GM19438 (cell line): ENCODE results near the gene MARCHF3.
A peak's percentile ranks its signal among the peaks of the same experiment; 100 is the strongest.
"Not testable (repeated sequence)": the region's sequence is repeated elsewhere in the genome, so short reads cannot be mapped to it uniquely, and the experiment has no call there.

Source experiments
- ATAC-seq: cut with Tn5 transposase; IDR thresholded peaks from one replicate; pipeline ENCODE4 v1.9.1; 2021; ENCODE audit warnings: low read depth; ENCODE audit not compliant: unreplicated experiment

The MARCHF3 gene

DNA sequence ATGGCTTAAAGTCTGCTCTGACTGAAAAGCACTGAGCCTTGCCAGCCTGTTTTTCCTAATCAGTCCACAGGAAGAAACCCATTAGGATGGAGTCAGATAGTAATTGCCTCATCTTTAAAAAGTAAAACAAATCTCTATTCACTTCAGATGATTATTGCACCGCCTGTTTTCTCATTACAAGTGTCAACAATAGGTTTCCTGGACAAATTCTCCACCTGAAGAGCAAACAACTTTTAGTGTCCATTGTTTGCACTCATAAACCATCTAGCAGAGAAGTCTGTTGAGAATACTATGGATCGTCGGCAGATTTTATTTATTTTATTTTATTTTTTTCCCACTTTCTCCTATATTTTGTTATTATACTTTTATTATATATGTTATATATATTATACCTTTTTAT lies 22.7 kb upstream of the MARCHF3 start:
- ATAC-seq, result no peak

DNA sequence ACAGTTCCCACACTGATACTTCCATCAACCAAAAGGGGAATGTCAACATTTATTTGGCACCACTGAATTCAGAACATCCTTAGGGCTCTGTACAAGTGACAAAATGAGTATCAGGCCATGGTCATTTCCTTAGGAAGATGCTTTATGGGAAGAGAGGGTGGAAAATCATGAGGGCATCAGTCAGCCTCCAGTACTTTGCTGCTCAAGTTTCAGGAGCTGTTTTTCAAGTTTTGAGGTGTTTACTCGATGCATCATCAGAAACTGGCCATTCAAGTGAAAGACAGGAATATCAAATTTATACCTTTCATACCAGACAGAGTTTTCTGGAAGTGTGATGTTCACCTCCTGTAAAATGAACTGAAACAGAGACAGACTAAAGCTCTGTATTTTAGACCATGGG lies 21.2 kb upstream of the MARCHF3 start:
- no peak for ATAC-seq

DNA sequence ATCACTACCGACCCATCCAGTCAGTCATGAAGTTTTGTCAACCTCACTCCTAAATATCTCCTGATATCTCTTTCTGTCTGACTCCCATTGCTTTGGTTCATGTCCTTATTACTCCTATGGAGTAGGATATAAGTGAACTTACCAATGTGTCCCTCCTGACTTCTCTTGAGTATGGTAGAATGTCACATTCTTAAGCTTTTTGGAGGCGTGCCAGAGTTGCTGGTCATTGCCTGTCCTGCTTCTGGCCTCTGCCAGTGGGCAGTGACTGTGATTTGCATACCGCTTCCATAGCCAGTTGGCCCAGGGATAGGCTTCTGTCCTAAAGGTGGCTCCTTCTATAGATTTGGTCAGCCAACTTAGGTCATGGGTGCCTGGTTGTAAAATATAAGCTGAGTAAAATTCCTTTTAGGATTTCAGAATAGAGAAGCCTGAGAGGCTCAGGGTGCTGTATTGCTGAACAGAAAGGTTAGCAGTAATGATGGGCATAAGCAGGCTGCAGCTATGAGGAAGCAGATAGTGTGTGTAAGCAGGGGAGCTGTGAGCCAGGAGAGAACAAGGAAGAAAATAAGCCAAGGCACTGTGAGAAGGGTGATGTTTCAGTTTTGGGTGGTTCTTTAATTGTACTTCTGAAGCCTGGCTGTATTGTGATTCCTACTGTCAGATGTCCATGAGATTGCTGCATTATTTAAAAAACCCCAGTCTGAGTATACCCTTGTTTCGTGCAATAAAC lies 16.1 kb upstream of the MARCHF3 start:
- no peak for ATAC-seq

DNA sequence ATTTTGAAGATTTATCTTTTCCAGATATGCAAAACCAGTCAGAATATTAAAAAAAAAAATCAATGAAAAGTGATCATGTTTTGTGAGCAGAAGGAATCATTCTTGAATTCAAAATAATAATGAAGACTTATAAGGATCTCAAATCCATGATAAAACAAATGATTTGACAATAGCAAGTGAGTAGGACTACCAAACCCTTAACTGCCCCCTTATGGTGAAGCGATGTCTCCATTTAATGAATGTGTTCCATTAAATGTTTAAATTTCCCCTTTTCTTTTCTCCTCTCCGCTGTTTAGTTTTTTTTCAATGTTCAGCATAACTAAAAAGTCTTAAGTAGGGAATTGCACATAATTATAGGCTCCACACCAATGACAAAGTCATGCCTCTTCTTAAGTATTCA lies 12.2 kb upstream of the MARCHF3 start:
- no peak for ATAC-seq

DNA sequence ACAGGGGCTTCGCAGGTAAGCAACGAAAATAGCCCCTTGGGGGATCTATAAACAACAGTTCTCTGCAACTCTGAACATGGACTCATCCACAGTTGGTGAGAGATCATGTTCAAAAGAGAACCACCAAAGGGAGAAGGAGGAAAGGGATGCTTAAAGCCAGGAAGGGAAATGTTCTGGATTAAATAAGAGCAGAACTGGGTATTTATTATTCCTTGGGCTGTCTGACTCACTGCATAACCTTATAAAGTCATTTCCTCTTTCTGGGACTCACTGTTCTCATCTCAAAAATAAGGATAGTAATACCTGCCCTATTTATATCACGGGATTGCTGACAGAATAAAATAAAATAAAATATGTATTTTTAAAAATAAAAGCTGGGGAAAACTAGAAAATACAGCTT lies 11.2 kb upstream of the MARCHF3 start:
- ATAC-seq, result no peak

DNA sequence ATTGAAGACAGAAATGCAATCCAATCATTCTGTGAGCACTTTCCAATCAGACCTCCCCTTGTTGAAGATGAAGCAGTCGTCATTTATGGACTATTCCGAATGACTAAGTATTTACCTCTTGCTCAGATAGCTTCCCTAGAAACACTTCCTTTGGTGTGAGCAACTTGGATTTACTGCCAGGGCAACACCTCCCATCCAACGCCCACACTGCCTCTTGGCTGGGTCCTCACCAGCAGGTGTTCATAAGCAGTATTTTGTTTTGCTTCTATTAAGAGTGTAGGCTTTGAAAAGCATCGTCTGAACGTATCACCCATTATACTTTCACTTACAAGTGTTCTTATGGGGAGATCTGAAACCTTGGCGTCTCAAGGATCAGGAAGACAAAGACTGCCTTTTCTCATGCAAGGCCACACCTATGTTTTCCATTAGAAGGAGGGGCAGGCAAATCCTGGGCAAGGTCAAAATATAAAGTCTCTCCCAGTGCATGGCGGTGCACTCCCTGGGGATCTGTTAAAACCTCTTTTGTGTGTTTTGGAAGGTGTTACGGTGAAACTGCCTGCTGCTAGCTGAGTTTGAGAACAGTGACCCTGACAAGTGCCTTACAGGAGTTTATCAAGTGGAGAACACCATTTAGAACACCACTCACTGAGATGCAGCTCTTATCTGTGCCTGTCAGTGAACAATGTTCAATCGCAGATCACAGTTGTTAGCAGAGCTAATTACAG lies 10.6 kb upstream of the MARCHF3 start:
- no peak for ATAC-seq

DNA sequence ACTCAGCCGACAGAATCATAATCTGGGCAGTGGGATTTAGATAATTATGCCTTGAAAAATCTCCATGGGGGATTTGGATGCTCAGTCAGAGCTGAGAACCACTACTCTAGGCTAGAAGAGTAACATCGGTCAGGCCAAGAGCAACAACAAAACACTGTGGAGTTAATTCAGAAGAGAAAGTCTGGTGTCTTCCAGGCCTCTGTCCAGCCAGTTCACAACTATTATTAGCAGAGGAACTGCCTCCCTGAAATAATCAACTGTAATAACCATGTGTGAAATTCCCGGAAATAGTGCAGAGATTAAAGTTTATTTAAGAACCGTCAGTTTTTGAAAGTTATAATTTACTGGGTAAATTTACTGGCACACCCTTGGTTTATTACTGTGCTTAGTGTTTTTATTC lies 8.2 kb upstream of the MARCHF3 start:
- no peak for ATAC-seq

DNA sequence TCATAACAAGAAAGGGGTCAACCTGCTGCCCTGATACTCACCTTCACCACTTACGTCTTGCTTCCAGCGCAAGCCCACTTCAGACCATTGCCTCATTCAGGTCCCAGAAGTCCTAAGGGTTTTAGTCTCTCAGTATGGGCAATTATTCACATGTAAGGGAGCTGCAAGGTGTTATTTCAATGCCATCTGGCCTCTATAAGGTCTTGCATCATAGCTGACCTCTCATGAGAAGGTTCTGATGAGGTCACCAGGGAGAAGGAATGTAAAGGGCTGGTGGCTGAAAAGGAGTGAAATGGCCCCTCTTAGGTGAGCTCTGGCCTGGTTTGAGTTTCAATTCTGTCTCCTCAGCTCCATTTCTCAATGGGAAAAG lies 1.5 kb upstream of the MARCHF3 start:
- ATAC-seq, result no peak

DNA sequence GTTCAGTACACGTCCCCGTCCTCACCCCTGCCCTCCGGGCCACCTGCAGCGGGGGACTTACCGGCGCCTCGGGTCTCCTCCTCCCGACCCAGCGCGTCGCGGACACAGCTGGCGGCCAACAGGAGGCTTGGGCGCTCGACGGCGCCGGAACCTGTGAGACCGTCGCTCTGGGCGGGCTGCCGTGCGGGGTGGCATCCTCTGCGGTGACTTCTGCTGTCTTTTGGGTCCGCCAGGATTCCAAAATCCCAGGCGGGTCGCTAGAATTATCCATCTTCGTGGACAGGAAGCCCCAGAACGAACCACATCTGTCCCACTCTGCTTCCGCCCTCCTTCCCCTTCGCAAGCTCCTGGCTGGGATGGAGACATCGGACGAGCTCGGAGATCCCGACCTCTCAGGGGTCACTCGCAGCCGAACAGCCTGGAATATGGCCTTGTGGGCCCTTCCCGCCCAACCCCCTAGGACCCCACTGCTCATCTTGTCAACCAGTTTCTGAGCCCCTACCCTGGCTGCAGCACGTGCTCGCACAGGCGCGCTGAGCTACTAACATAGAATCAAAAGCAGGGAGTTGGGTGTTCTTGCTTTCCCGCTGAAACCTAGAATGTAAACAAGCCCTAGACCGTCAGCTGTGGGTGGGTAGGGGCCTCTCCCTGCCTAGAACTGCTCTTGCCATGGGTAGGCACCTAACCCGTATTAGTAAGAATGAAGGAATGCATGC lies 947 bp upstream of the MARCHF3 start:
- ATAC-seq, result peak; percentile 26

DNA sequence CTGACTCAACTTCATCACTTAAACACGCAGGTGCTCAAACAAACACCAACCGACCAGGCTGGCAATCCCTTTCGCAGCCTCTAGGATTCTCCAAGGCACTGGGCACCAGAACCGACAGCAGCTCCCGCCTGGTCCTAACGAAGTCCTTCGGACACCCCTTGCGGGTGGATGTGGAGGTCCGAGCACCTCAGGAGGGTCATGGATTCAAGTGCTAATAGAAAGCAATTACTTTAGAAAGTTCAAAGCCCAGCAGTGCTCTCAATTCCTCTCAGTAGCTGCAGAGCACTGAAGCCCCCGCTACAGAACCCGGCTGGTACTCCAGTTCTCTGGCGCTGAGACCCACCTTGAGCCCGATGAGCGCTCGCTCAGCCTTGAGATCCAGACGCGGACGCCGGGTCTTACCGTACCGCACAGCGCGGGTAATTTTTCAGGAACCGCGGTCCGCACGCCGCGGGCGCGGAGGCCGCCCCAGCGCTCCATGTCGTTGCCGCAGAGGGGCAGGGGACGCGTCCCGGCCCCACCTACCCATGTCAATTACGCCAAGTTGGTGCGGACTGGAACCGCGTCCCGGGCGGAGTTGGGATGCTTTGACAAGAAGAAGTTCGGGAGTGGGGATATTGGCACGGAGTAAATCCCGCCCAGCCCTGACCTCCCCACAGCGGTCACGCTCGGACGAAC lies 638 bp downstream of the MARCHF3 start:
- ATAC-seq, result peak; percentile 22

DNA sequence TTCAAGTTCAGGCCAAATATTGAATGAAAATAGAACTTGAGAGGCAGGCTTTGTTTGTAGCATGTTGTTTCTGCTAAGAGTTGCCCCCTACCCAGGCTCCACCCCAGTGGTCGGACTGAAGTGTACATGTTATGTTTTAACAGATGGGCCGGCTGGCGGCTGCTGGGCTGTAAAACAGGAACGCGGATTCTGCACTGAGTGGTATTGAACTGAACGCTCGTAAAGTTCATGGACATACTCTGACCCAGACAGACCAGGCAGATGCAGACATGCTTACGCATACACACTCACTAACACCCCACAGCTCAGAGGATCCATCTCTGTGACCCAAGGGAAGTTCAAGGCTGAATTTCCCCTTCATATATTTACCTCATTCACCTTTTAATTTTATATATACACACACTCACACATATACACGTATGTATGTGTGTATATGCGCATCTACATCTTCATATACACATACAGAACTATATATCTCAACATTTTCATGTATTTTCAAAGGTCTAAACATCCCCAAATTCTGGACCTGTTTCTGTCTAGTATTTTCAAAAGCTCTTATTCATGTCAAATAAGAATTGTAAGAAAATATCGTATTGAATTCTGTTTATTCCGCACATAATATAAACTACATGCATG lies 1.4 kb downstream of the MARCHF3 start:
- no peak for ATAC-seq

DNA sequence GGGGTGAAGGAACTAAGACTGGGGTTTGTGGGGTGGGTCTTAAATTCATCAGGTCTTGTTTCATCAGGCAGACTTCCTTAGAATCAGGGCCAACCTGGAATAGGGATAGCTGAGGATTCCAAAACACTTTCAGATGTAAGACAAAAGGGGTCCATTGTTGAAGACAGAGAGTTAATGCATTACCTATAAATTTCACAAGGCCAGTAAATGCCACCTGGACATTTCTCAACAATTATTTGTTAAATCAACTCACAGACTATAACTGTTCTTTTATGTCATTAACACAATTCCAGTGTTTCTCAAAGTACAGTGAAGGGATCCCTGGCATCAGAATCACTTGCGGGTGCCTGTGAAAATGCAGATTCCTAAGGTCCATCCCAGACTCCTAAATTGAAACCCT lies 2.8 kb downstream of the MARCHF3 start:
- no peak for ATAC-seq

DNA sequence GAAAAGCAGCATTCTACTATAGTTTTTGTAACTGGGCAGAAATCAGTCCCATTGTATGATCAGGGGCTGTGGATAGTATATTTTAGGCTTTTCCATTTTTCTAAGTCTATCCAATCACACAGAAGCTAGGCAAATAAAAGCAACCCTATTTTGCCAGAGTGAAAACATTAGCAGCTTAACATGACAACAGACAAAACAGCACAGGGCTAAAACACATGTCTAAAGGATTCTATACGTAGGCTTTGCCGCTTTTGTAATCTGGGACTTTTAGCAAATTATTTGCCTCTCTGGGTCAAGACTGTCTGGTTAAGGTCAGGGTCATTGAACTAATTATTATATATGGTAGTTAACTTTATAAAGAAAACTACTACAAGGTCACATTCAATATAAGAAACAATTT lies 4.2 kb downstream of the MARCHF3 start:
- no peak for ATAC-seq

DNA sequence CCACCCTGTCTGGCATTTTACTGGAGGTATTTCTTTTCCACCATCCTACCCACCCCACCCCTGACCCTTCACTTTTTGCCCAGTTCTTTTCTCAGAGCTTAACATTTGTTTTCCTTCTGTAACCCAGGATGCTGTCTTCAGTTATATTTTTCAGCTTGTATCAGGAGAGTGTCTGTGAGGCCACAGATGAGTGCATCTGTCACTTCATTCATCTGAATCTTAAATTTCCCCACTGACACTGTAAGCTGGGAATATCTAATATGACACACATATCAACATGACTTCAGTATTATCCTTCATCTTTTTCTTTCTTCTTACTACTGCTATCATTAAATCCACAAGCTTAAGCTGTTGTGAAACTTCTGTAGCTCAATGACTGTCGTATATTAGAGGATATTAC lies 4.9 kb downstream of the MARCHF3 start:
- no peak for ATAC-seq

DNA sequence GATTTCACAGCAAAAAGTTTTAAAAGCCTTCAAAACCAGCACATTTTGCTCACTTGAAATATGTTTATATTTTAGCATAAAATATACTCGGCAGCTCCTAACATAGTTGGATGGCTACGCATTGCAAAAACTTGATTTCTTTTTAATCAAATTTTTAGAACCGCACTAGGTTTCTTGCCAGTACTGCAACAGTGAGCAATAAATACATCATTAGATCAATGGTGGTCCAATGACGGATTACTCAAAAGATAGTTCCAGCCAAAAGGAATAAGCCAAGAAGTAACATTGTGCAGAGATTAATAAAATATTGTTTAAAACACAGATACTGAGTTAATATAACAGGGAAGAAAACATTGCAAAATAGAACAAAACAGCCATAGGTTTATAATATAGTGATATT lies 5.5 kb downstream of the MARCHF3 start:
- ATAC-seq, result no peak

DNA sequence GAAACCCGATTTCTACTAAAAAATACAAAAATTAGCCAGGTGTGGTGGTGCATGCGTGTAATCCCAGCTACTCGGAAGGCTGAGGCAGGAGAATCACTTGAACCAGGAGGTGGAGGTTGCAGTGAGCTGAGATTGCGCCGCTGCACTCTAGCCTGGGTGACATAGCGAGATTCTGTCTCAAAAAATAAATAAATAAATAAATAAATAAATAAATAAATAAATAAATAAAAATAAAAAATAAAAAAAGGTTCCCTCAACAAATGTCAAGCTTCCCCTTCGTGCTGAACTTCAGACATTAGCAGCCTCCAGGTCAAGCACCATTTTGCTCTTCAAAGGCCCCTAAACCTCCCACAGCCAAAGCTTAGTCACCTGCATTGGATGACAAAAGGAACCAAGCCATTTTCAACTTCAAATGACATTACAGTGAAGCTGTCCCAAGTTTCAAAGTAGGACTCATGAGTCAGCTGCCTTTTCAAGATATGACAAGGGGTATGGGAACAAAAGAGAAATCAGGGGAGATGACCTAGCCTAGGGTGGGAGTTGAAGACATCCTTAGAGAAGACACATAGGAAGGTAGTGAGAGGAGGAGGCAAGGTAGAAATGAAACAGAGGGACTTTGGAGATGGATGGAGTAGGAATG lies 6.7 kb downstream of the MARCHF3 start:
- ATAC-seq, result not testable (repeated sequence)

DNA sequence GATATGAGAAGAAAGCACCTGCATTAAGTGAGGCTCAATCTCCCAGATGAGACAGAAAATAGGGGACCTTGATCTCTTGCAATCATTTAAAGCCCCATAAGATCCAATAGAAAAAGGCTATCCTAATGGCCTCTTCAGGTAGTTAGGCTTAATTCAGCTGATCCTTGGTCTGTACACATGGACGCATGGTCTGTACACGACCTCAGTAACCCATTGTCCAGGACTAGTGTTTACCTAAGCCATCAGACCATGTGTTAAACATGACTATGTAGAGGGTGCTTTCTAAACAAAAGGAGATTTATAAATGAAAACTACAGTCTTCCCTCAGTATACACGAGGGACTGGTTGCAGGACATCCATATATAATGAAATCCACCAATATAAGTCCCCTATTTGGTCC lies 7.5 kb downstream of the MARCHF3 start:
- no peak for ATAC-seq

DNA sequence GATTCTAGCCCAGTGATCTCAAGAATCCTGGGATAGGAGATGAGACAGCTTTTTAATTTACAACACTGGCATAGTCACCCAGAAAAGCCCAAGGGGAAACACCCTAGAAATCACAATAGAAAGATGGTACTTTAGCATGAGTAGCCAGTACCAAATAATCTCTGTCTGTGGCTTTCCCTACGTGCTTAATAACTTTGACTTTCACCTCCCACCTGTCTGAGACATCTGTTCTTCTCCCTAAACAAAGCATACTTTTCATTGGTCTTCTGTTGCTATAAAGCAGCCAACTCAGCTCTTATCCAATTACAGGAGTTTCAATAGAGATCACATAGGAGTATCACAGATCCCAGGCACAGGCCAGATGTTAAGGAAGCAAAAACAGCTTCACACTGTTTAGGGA lies 10.4 kb downstream of the MARCHF3 start:
- no peak for ATAC-seq

DNA sequence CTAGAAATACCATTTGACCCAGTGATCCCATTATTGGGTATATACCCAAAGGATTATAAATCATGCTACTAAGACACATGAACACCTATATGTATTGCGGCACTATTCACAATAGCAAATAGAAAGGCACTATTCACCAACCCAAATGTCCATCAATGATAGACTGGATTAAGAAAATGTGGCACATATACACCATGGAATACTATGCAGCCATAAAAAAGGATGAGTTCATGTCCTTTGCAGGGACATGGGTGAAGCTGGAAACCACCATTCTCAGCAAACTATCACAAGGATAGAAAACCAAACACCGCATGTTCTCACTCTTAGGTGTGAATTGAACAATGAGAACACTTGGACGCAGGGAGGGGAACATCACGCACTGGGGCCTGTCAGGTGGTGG lies 13.6 kb downstream of the MARCHF3 start:
- not testable (repeated sequence) for ATAC-seq

DNA sequence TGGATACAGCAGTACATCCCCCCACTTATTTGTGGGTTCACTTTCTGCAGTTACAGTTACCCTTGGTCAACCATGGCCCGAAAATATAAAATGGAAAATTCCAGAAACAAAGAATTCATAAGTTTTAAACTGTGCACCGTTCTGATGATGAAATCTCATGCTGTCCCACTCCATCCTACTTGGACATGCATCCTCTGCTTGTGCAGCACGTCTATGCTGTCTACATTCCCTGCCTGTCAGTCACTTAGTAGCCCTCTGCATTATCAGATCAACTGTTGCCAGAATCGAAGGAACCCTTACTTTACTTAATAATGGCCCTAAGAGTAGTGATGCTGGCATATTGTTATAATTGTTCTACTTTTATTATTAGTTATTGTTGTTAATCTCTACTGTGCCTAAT lies 14.6 kb downstream of the MARCHF3 start:
- no peak for ATAC-seq
